Loucy (cell line): ENCODE results near the gene PSMA1.

ENCODE experiments used
- CTCF ChIP-seq: fragments of 200-600 bp; sonication (generic); conservative IDR thresholded peaks from 2 replicates; pipeline ENCODE4 v1.5.1; 2014; ENCODE audit warnings: mild to moderate bottlenecking, antibody characterized with exemption, low read length
- EZH2phosphoT487 ChIP-seq: fragments of 200-600 bp; IDR thresholded peaks from 2 replicates; pipeline ENCODE4 v1.6.1; 2018; ENCODE audit warnings: antibody characterized with exemption, mild to moderate bottlenecking, moderate library complexity, borderline replicate concordance

GRCh38 chr11:14543260-14543659 lies 23.1 kb upstream of the PSMA1 start:
- TF ChIP-seq CTCF: no peak
- no peak for TF ChIP-seq EZH2phosphoT487
